Measurements from ENCODE around the gene NACC2.
"Not testable (repeated sequence)": the region's sequence is repeated elsewhere in the genome, so short reads cannot be mapped to it uniquely, and the experiment has no call there.

NACC2 gene

GRCh38 chr9:136110082-136111061 is 15.3 kb upstream of the NACC2 start:
- DNase-seq (ENCODE audit: low read depth, low spot score) = no peak

GRCh38 chr9:136109351-136110081 is 14.4 kb upstream of the NACC2 start:
- peak; percentile 70 for DNase-seq (ENCODE audit: low read depth, low spot score)

GRCh38 chr9:136108648-136109266 is 13.7 kb upstream of the NACC2 start:
- DNase-seq (ENCODE audit: low read depth, low spot score) = no peak

GRCh38 chr9:136107953-136108647 is 13.0 kb upstream of the NACC2 start:
- DNase-seq (ENCODE audit: low read depth, low spot score) = no peak

- no peak for DNase-seq (ENCODE audit: low read depth, low spot score)
Measured at GRCh38 chr9:136107155-136107952, 12.3 kb upstream of the NACC2 start.

- DNase-seq (ENCODE audit: low read depth, low spot score) = no peak
Measured at GRCh38 chr9:136105398-136106135, 10.5 kb upstream of the NACC2 start.

GRCh38 chr9:136104916-136105315 is 9.8 kb upstream of the NACC2 start:
- no peak for DNase-seq (ENCODE audit: low read depth, low spot score)

- no peak for DNase-seq (ENCODE audit: low read depth, low spot score)
Measured at GRCh38 chr9:136104488-136104800, 9.4 kb upstream of the NACC2 start.

GRCh38 chr9:136103651-136104487 is 8.8 kb upstream of the NACC2 start:
- DNase-seq (ENCODE audit: low read depth, low spot score) = no peak

- not testable (repeated sequence) for DNase-seq (ENCODE audit: low read depth, low spot score)
Measured at GRCh38 chr9:136101615-136102074, 6.6 kb upstream of the NACC2 start.

- no peak for DNase-seq (ENCODE audit: low read depth, low spot score)
Measured at GRCh38 chr9:136100700-136101614, 5.9 kb upstream of the NACC2 start.

GRCh38 chr9:136099542-136099941 is 4.5 kb upstream of the NACC2 start:
- no peak for DNase-seq (ENCODE audit: low read depth, low spot score)

- no peak for DNase-seq (ENCODE audit: low read depth, low spot score)
Measured at GRCh38 chr9:136098844-136099243, 3.8 kb upstream of the NACC2 start.

- DNase-seq (ENCODE audit: low read depth, low spot score) = no peak
Measured at GRCh38 chr9:136098210-136098609, 3.1 kb upstream of the NACC2 start.

- DNase-seq (ENCODE audit: low read depth, low spot score) = no peak
Measured at GRCh38 chr9:136096505-136097001, 1.5 kb upstream of the NACC2 start.

GRCh38 chr9:136093995-136094881 is 851 bp downstream of the NACC2 start:
- no peak for DNase-seq (ENCODE audit: low read depth, low spot score)

Data from brain pericyte (primary cell).